Non-pigmented ciliary epithelial cell (primary cell): Measurements from ENCODE around the gene PLXNA4.
A peak's percentile ranks its signal among the peaks of the same experiment; 100 is the strongest.

Experiments
- DNase-seq: peaks from one replicate; pipeline ENCODE4 v3.0.0-alpha.2; 2010; ENCODE audit warnings: low read depth

The PLXNA4 gene

DNA sequence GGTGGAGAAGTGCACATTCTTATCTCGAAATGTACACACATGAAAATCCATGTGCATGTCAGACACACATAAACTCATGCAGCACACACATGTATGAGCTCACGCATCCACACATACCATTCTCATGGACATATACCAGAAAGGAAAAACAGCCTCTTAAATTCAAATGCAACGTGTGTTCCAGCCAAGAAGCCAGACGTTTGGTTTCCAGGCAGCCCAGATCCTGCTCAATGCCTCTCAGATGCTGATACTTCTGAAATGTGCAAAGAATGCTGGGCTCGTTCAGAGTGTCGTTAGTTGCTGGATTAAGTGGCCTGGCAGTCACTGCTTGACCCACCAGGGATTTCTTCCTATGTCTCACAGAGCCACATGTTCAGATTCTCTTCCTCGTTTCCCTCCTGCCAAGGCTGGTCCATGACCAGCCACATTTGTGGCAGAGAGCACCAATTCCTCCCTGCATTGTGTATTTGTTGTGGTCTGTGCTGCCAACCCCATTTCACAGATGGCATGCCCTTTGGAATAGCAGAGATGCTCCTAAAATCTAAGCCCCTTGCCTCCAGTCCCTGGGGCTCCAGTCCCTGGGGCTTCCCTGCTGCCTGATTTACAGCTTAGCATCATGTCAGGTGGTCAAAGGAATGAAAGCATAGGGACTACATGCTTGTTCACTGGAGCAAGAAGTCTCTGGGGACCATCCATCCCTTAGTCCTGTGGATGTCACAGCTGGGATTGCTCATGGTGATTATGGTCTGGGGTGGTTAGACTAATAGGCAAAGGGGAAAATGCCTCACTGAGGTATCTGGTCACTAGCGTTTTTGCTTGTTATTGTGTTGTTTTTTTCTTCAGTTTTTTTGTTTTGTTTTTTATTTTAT, 426.6 kb downstream of the PLXNA4 start:
- no peak for DNase-seq

DNA sequence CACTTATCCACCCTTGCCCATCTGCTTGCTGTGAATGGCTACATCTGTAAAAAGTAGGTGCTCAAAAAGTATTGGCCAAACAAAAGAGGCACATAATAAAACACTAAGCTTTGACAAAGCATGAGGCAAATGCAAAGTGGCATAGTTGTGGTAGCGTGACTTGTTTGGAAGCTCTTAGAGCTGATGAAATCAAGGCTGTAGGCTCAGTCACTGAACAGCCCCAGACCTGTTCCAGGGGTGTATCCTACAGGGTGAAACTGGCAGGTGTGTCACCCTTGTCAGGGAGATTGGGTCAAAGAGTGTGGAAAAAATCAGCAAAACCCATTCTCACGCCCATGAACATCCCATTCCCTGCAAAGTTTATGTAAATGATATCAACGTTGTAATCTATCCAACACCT, 427.4 kb downstream of the PLXNA4 start:
- DNase-seq: no peak

DNA sequence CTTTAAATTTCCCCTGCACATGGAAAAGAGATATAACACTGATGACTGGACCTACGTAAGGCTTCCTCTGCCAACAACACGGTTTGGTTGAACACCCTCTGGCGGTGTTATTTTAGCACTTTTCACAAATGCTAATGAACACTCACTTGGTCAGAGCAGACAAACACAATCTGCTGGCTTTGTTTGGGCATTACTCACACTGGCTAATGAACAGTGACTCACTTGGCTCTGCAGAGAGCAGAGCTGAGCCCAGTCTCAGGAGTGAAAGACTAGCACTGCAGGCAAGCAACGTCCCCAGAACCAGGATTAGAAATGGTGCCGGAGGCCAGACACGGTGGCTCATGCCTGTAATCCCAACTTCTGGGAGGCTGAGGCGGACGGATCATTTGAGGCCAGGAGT, 430.8 kb downstream of the PLXNA4 start:
- DNase-seq: peak; percentile 71

DNA sequence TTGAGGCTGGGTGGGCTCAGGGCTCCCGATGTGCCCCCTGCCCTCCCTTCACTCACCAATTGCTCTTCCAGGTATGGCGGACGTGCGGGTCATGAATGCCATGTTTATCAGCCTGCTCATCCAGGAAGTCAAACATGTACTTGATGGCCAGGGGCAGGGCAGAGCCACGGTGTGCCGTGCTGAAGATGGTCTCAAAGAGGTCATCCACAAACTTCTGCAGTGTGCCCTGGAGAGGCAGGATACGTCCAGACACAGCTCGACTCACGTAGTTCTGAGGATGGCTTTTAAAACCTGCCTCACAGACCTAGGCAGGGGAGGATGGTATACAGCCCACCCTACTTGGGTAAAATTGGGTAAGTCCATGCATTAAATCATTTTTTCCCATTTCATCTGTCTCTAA, 431.2 kb downstream of the PLXNA4 start:
- DNase-seq: no peak

DNA sequence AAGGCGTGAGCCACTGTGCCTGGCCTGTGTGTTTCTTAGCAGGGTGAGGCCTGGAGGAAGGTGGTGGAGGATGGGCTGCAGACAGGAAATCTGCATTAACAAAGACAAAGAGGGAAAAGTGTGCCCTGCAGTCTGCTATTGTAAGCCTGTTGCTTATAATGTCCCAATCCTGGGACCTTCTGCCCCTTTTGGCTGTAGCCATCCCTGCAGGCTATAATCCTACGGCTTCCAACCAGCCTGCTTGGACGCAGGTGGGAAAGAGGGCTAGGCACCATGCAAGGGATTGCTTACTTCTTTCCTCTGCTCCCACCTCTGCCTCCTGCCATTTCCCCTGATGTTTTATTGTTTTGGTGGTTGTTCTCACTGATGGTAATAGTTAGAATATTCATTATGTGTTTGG, 434.3 kb downstream of the PLXNA4 start:
- DNase-seq: no peak

DNA sequence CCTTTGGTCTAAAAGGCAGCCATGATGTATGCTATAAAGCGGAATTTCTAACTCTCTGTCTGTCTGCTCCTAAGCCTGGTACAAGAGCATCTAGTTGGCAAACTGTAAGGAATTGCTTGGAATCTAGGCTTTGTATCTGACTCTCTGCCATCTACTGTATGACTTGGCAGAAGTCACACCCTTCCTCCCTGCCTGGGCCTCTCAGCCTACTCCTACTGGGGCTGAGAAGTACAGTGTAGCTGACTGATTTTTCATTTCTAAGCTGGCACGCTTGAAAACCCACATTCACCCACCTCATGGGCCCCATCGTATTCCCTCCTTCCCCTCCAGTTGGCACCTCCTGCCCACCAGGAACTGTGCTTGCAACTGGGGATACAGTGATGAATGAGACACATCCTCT, 435.2 kb downstream of the PLXNA4 start:
- no peak for DNase-seq

DNA sequence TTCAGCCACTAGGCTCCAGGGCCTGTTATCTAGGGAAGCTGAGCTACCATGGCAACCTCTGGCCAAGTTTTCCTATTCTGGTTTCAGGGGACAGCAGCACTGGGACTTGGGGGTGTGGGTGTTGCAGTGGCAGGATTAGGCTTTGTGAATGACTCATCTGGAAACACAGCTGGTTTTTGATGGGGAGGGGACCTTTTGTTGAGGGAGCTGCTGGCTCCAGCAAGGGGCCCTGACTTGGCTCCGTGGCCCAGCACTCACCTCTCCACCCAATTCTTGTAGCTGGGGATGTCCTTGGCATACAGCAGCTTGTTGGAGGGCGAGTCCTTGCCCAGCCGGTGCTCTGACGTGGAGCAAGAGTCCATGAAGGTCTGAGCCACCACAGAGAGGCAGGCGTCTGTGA, 435.9 kb downstream of the PLXNA4 start:
- DNase-seq: no peak

DNA sequence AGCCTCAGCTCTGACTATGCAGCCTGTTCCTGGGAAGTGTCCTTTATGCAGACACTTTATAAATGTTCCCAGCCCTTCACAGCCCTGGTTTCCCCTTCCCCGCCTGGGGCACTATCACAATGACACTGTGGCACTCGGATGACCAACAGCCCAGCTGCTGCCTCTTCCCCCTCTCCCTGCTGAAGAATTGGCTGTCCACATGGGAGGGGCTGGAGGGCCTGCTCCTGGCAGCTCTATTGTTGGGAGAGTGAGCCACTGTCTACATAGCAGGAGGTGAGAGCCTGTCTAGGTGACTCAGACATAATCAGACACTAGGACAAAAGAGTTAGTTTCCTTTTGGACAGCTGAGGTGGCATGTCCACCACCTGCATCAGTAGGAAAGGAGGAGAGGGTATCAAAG, 437.5 kb downstream of the PLXNA4 start:
- DNase-seq: no peak

DNA sequence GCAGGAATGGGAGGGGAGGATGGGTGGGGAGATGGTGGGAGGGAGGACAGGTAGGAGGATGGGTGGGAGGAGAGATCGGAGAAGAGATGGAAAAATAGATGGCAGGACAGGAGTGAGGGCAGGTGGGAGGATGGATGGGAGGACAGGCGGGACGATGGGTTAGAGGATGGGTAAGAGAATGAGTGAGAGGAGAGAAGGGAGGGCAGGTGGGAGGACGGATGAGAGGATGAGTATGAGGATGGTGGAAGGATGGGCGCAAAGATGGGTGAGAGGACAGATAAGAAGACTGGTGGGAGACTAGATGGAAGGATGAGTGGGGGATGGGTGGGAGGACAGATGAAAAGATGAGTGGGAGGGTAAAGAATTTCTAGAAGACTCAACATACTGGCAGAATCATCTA, 438.6 kb downstream of the PLXNA4 start:
- DNase-seq: no peak

DNA sequence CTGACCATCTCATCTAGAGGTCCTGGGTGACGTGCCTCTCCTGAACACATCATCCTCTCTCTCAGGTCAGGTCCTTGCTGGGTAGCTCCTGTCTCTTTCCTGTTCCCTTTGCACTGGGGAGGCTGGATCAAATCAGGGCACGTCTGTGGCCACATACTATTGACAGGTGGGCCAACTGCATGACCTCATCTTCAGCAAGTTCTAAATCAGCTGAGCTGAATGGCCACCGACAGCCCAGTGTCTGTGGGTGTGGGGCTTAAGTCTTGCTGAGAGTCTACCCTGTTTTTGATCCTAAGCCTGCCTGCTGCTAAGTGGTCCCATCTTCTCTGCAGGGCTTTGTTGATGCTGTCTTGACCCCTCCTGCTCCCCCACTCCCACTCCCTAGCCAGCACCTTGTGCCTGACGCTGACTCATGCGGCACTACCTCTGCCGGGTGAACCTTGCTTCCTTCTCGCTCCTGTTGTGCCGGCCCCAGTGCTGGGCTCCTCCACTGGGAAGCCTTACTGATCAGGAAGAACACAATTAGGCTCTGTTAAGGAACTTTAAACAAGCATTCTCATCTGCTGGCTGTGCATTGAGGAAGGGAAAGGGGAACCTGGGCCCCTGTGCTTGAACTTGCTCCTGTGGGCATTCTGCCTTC, 440.4 kb downstream of the PLXNA4 start:
- no peak for DNase-seq

DNA sequence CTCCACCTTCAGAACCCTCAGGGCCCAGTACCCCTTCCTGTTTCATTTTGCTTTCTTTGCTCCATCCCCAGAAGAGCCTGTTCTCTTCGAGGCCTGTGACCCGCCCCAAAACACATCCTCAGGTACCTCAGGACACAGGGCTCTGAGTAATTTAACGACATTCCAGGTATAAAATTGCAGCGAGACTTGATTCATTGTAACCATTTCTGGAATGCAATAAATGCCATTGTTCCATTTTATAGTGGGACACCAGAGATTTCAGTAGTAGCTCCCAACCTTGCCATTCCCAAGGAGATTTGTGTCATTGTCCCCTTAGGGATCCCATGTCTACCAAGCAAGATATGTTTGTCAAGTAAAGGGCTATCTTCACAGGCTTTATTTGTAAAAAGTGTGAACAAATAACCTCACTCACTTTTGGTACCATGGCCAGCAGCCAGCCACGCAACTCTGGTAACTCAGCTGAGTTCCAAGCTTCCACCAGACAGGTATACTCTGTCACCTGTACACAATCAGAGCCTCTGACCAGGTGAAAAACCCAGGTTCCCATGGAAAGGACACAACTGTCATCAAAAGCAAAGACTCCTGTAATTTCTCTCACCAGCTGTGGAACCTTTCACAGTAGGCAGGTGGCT, 441.3 kb downstream of the PLXNA4 start:
- DNase-seq: no peak

DNA sequence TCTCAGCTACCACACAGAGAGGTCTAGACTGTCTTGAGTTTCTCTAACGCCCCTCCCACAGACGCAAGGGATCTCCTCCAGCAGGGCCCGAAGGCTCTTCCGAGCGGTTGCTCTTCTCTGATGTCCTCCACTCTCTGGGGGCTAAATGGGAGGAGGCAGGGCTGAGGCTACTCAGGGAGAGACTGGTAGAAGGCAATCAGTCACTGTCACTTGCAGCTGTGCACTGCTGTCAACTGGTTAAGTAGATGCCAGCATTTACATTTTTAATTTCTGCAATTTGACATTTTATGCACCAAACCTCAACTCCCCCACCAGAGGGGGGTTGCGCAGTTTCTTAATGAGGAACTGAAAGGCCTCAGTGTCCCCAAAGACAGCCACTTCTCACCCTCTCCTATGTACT, 442.8 kb downstream of the PLXNA4 start:
- DNase-seq: no peak

DNA sequence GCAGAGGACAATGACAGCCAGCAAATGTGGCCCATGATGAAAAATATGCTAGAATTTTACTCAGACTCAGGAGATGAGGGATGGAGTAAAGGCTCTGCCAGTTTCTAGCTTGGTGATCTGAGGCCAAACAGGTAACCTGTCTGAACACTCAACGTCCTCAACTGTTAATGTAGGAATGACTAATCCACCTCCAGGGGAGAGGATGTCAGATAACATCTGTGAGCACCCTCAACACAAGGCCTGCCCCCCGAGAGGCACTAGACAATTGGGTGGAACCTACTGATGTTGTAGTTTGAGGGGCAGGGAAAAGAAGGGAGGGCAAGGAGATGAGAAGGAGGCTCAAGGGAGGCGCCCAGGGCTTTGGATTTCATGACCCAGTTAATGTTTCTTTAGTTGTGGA, 445.1 kb downstream of the PLXNA4 start:
- no peak for DNase-seq

DNA sequence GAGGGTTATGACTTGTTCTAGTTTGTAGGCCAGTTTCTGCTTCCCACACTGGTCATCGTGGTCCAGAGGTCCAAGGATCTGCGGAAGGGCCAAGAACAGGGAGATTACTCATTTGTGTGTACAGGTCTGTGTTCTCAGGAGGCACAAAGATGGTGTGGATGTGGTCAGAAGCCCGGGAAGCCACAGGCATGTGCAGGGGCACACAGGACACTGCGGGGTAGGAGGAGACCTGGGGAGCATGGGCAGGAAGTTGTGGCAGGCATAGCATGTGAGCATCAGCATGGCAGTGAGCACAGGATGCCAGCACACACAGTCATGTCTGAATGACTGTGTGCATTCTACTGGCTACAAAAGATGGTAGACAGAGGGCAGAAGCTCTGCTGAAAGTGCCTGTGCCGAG, 445.8 kb downstream of the PLXNA4 start:
- no peak for DNase-seq

DNA sequence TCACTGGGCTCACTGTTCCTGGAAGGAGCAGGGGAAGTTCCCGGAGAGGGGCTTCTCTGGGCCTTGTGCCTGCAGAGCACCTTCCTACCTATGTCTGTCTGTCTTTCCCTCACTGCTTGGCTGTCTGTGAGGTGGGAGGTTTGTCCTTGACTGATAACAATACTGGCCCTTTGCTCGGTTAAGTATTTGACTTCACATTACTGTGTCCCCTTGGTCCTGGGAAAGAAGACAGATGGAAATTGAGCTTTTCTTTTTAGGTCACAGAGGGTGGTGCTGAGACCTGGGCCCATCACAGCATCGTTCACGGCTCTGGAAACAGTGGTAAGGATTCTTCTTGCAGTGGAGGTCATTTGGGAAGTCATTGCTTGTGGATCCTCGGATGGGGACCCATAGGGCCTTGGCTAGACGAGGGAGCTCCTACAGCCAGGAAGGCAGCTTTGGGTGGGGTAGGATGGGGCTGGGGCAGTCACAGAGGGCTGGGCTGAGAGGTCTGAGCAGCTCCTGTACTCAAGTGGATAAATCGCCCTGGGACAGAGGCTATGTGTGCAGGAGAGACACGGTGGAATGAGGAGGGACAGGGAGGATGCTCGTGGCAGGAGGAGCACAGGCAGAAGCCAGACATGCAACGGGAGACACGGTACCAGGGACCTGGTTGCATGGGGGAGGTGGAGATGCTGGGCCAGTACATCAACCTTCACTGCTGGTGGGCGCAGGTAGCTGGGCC, 450.2 kb downstream of the PLXNA4 start:
- no peak for DNase-seq

DNA sequence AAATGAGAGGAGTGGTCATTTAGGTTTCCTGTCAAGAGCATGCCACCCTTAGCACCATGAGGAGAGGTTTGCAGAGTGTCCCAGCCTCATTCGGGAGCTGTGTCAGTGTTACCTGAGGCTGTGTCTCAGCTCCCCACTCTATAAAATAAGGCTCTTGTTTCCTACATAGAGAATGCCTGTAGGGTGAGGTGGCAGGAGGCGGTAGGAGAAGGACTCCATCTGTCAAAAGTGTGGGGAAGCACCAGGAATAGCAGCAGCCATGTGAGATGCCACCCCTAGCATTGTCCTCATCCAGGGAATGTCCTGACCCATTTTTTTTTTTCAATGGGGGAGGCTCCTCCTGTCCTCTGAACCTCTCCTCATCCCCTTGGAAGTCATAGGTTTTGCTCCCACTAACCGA, 451.2 kb downstream of the PLXNA4 start:
- no peak for DNase-seq

DNA sequence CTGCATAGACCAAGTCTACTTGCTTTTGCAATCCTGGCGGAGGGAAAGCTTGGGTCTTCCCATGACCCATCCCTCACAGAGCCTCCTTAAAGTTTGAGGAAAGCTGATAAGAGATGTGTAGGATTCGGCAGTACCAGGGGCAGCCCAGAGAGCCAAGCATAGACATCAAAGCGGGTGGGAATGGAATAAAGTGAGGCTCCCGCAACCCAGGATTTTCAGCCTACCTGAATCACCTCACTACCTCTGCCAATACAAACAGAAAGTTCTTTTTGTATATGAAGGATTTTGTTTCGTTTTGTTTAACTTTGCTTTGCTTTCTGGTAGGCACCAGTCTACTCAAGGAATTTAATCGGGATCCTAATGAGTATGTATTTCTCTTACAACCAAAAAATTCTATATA, 451.7 kb downstream of the PLXNA4 start:
- DNase-seq: no peak

DNA sequence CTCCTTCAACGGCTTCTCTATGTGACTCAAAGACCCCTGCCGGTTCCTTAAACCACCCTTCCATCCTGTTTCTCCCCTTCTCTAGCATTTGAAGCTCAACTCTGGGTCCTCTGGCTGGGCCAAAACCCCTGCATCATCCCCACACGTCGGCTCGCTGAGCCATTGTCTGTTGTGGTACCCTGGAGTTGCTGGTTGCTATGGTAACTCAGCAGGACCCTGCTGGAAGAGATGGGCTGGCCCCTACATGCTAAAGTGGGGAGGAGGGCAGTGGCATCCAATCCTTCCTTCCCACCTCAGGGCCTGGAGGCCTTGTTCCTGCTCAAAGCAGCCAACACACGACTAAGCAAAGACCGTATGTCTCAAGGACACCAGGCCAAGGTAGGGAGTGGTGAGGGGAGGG, 452.5 kb downstream of the PLXNA4 start:
- no peak for DNase-seq

DNA sequence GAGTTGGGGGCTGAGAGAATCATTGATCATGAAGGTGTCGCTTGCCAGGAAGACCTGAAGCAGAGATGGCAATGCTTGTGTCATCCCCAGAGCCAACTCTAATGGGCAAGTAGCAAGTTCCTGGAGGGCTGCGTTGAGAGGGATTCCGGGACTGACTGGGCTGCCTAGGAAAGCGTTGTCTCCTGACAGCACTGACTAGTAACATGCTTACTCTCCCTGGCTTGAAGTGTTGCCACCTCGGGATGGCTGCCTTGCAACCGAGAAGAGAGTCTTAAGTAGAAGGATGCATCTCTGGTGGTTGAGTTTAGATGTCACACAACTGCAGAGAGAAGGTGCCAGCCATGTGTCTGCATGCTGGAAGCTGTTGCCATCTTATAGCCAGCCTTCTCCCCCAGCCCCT, 453.4 kb downstream of the PLXNA4 start:
- DNase-seq: no peak

DNA sequence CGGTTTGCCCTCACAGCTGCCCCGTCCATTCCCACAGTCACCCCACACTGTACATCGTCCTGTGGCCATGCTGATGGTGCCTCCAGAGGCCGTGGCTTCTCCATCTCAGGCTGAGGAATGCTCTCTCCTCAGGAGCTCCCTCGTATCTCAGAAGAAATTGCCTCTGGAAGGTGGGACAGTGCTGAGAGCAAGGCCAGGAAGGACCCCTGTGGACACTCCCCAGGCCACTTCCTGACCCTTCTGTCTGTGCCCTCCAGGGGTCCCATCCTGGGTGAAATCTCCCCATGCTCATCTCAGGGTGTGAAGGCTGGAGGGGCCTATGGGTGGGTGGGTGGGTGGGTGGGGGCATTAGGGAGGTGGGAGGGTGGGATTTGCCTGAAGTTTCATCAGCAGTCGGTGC, 454.3 kb downstream of the PLXNA4 start:
- DNase-seq: no peak

DNA sequence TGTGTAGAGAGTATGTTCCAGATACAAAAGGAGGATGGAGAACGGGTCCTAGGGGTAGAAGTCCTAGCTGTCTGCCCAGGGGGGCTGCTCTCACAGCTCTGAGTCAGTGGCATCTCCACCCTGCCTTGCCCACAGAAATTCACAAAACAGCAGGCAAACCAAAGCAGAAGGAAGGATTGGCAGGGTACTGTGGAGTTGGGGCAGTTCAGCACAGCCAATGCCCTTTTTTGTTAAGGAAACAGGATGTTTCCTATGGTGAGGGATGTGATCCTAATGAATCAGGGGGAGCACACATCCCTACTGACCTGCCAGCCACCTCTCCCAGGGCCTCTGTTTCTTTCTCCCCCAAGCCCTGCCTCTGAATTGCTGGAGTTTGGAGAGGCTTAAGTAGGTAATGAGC, 457.6 kb downstream of the PLXNA4 start:
- DNase-seq: no peak

DNA sequence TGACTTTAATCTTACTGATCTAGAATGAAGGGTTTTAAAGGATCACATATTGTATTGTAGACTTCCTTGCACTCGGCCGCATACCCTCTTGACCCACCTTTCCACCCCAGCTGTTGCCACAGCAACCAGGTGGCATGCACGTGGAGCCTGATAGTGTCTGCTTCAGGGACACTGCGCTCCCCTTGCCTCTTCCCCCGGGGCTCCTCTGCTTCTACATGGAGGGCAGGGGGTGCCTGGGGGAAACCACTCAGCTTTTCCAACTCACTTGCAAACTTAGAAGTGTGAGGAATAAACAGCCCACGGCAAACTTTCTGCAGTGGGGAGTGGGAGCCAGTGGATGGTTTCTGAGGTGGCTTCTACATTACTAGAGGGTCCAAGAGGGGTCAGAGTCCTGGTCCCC, 458.6 kb downstream of the PLXNA4 start:
- no peak for DNase-seq

DNA sequence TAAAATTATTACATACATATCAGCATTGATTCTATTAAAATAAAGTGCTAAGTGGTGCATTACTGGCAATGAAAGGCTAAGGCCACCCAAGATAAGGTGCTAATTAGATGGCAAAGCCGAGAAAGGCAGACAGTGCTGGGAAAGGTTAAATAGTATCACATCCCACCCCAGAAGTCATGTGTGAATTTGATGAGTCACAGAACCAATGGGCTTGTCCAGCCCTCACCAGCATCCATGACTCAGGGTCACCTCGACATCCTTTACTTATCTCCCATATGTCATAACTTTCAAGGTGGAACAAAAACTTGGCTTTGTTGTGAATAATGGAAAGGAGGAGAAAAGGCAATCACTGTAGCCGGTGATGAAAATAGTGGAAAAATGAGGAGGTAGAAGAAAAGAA, 459.1 kb downstream of the PLXNA4 start:
- peak; percentile 32 for DNase-seq
